Uterus (tissue), 2 donors: ENCODE data around the gene CENATAC.

Source experiments
- CTCF ChIP-seq, 4 experiments: fragments of 200-600 bp in 2 of 4; fragments of 450-650 bp in 2 of 4; sonication (generic) in 2 of 4; IDR thresholded peaks; one replicate each; pipeline ENCODE4 v1.5.1; 2016 to 2019; ENCODE audit warnings: antibody characterized with exemption in 4 of 4, mild to moderate bottlenecking in 2 of 4, moderate library complexity in 1 of 4
- POLR2A ChIP-seq, 2 donors: fragments of 450-650 bp; IDR thresholded peaks; one replicate each; pipeline ENCODE4 v1.6.1; 2016; ENCODE audit warnings: antibody characterized with exemption in 2 of 2, mild to moderate bottlenecking in 1 of 2, moderate library complexity in 1 of 2

- TF ChIP-seq CTCF (IDR thresholded peaks at IDR 0.05) = no peak
- no peak for TF ChIP-seq POLR2A (IDR thresholded peaks at IDR 0.05)
Observed at GRCh38 chr11:119026970-119027369, 29.0 kb downstream of the CENATAC start.
